Measurements from ENCODE around the gene CERS5. TPM values are rescaled to one million over a fixed set of nuclear protein-coding genes. Genes with fewer than 3 reads are reported as not detected.

CERS5 gene
- total and polyA plus RNA-seq, 5 experiments from 2014 or later, result 31.0 to 55.7 (median 45.0) TPM

- POLR2A ChIA-PET, result interaction anchor here (1.0 kb wide), 1 partner anchor 12 kb away, joined by 7 read pairs; no protein-coding TSS in a partner anchor
- Mint-ChIP-seq H3K27me3 (no peaks in the 10 kb centered on the region), H3K9me3 (no peaks in the 10 kb centered on the region), H3K4me1 (no peaks in the 10 kb centered on the region), H3K27ac (no peak overlapping the region), H3K36me3 (peaks cover 13 to 83% (median 25%) of the 10 kb centered on the region in 3 donors), H3K4me3 (no peak overlapping the region)
- DNase-seq (no peak), ATAC-seq (no peak)
Measured at GRCh38 chr12:50198829-50199228, 31.7 kb upstream of the CERS5 start.

GRCh38 chr12:50197297-50197727 lies 30.1 kb upstream of the CERS5 start:
- H3K27me3 Mint-ChIP-seq, result no peaks in the 10 kb centered on the region
- no peaks in the 10 kb centered on the region for H3K4me1 Mint-ChIP-seq
- no peak overlapping the region for H3K27ac Mint-ChIP-seq
- POLR2A ChIA-PET, result no interaction called here
- peaks cover 5 to 78% (median 19%) of the 10 kb centered on the region in 3 donors for H3K36me3 Mint-ChIP-seq
- no peak for ATAC-seq
- no peaks in the 10 kb centered on the region for H3K9me3 Mint-ChIP-seq
- DNase-seq, result no peak
- H3K4me3 Mint-ChIP-seq, result no peak overlapping the region

- Mint-ChIP-seq H3K9me3 (no peaks in the 10 kb centered on the region), H3K36me3 (peaks cover 5 to 79% (median 19%) of the 10 kb centered on the region in 3 donors), H3K27ac (no peak overlapping the region), H3K27me3 (no peaks in the 10 kb centered on the region), H3K4me3 (no peak overlapping the region), H3K4me1 (no peaks in the 10 kb centered on the region)
- ATAC-seq, result no peak
- POLR2A ChIA-PET, result no interaction called here
- DNase-seq, result no peak
Measured at GRCh38 chr12:50196537-50196936, 29.4 kb upstream of the CERS5 start.

- Mint-ChIP-seq H3K27ac (peak overlapping the region in 2 of 10 donors; percentile 15 to 21), H3K4me3 (no peak overlapping the region)
- POLR2A ChIA-PET, result interaction anchor here (0.7 kb wide), 1 partner anchor 12 kb away, joined by 3 read pairs; no protein-coding TSS in a partner anchor
Measured at GRCh38 chr12:50195832-50196231, 28.7 kb upstream of the CERS5 start.

GRCh38 chr12:50192908-50193307 lies 25.7 kb upstream of the CERS5 start:
- H3K4me3 Mint-ChIP-seq, result no peak overlapping the region
- no peak for DNase-seq
- peaks cover 0 to 72% (median 6%) of the 10 kb centered on the region in 3 donors for H3K36me3 Mint-ChIP-seq
- H3K27ac Mint-ChIP-seq, result no peak overlapping the region
- H3K9me3 Mint-ChIP-seq, result no peaks in the 10 kb centered on the region
- no peaks in the 10 kb centered on the region for H3K27me3 Mint-ChIP-seq
- ATAC-seq, result no peak
- POLR2A ChIA-PET, result no interaction called here
- H3K4me1 Mint-ChIP-seq, result peaks cover 3 to 9% (median 8%) of the 10 kb centered on the region in 4 donors

More at GRCh38 chr12:50195832-50196231, 28.7 kb upstream of the CERS5 start:
- no peak for ATAC-seq
- H3K9me3 Mint-ChIP-seq, result no peaks in the 10 kb centered on the region
- peaks cover 5 to 79% (median 16%) of the 10 kb centered on the region in 3 donors for H3K36me3 Mint-ChIP-seq
- no peaks in the 10 kb centered on the region for H3K4me1 Mint-ChIP-seq
- no peaks in the 10 kb centered on the region for H3K27me3 Mint-ChIP-seq
- DNase-seq, result no peak

GRCh38 chr12:50192236-50192635 lies 25.1 kb upstream of the CERS5 start:
- Mint-ChIP-seq H3K9me3 (no peaks in the 10 kb centered on the region), H3K27me3 (no peaks in the 10 kb centered on the region), H3K4me1 (peaks cover 3 to 9% (median 8%) of the 10 kb centered on the region in 4 donors), H3K27ac (peak overlapping the region in 1 of 10 donors; percentile 53), H3K4me3 (no peak overlapping the region), H3K36me3 (peaks cover 0 to 71% (median 5%) of the 10 kb centered on the region in 3 donors)
- DNase-seq (no peak), ATAC-seq (no peak)
- POLR2A ChIA-PET, result no interaction called here

- H3K4me1 Mint-ChIP-seq, result peaks cover 3 to 13% (median 8%) of the 10 kb centered on the region in 4 donors
- no peaks in the 10 kb centered on the region for H3K9me3 Mint-ChIP-seq
- H3K27me3 Mint-ChIP-seq, result no peaks in the 10 kb centered on the region
- POLR2A ChIA-PET, result interaction anchor here (0.5 kb wide), 1 partner anchor 66 kb away, joined by 3 read pairs; no protein-coding TSS in a partner anchor
- no peak overlapping the region for H3K4me3 Mint-ChIP-seq
- H3K36me3 Mint-ChIP-seq, result peaks cover 0 to 57% (median 5%) of the 10 kb centered on the region in 3 donors
- H3K27ac Mint-ChIP-seq, result no peak overlapping the region
- DNase-seq (no peak), ATAC-seq (no peak)
Measured at GRCh38 chr12:50190859-50191258, 23.7 kb upstream of the CERS5 start.

GRCh38 chr12:50188875-50189575 lies 21.9 kb upstream of the CERS5 start:
- DNase-seq, result no peak
- H3K36me3 Mint-ChIP-seq, result peaks cover 0 to 49% (median 2%) of the 10 kb centered on the region in 3 donors
- no peaks in the 10 kb centered on the region for H3K9me3 Mint-ChIP-seq
- peak overlapping the region in 3 of 10 donors; percentile 1 to 60 (median 29) for H3K4me3 Mint-ChIP-seq
- no peak for ATAC-seq
- peak overlapping the region in 9 of 10 donors; percentile 16 to 85 (median 63) for H3K27ac Mint-ChIP-seq
- no peaks in the 10 kb centered on the region for H3K27me3 Mint-ChIP-seq
- peaks cover 3 to 13% (median 8%) of the 10 kb centered on the region in 4 donors for H3K4me1 Mint-ChIP-seq
- POLR2A ChIA-PET, result no interaction called here

- Mint-ChIP-seq H3K4me3 (no peak overlapping the region), H3K4me1 (peaks cover 3 to 13% (median 8%) of the 10 kb centered on the region in 4 donors), H3K36me3 (peaks cover 0 to 48% (median 2%) of the 10 kb centered on the region in 3 donors), H3K27ac (peak overlapping the region in 5 of 10 donors; percentile 24 to 85 (median 56)), H3K9me3 (no peaks in the 10 kb centered on the region), H3K27me3 (no peaks in the 10 kb centered on the region)
- DNase-seq (no peak), ATAC-seq (no peak)
- POLR2A ChIA-PET, result interaction anchor here (1.1 kb wide), 1 partner anchor 19 kb away, joined by 3 read pairs; no protein-coding TSS in a partner anchor
Measured at GRCh38 chr12:50188241-50188781, 21.1 kb upstream of the CERS5 start.

- H3K4me1 Mint-ChIP-seq, result peaks cover 3 to 13% (median 8%) of the 10 kb centered on the region in 4 donors
- POLR2A ChIA-PET, result interaction anchor here (0.5 to 1.1 kb wide), 2 partner anchors 18 to 24 kb away, joined by 3 read pairs; no protein-coding TSS in a partner anchor
Measured at GRCh38 chr12:50187084-50187900, 20.1 kb upstream of the CERS5 start.

GRCh38 chr12:50186681-50187080 lies 19.5 kb upstream of the CERS5 start:
- H3K9me3 Mint-ChIP-seq, result no peaks in the 10 kb centered on the region
- peaks cover 3 to 13% (median 8%) of the 10 kb centered on the region in 4 donors for H3K4me1 Mint-ChIP-seq
- no peak for DNase-seq
- no peaks in the 10 kb centered on the region for H3K27me3 Mint-ChIP-seq
- ATAC-seq, result no peak
- peak overlapping the region in 5 of 10 donors; percentile 27 to 68 (median 40) for H3K27ac Mint-ChIP-seq
- H3K36me3 Mint-ChIP-seq, result peaks cover 0 to 38% (median 4%) of the 10 kb centered on the region in 3 donors
- POLR2A ChIA-PET, result no interaction called here
- H3K4me3 Mint-ChIP-seq, result no peak overlapping the region

More at GRCh38 chr12:50187084-50187900, 20.1 kb upstream of the CERS5 start:
- no peaks in the 10 kb centered on the region for H3K9me3 Mint-ChIP-seq
- no peak for DNase-seq
- no peak for ATAC-seq
- peak overlapping the region; percentile 17 to 68 (median 27) for H3K27ac Mint-ChIP-seq
- no peaks in the 10 kb centered on the region for H3K27me3 Mint-ChIP-seq
- H3K4me3 Mint-ChIP-seq, result no peak overlapping the region
- H3K36me3 Mint-ChIP-seq, result peaks cover 0 to 38% (median 2%) of the 10 kb centered on the region in 3 donors

GRCh38 chr12:50185970-50186663 lies 18.9 kb upstream of the CERS5 start:
- Mint-ChIP-seq H3K27me3 (no peaks in the 10 kb centered on the region), H3K9me3 (no peaks in the 10 kb centered on the region), H3K4me3 (no peak overlapping the region), H3K36me3 (peaks cover 0 to 38% (median 10%) of the 10 kb centered on the region in 3 donors), H3K4me1 (peaks cover 3 to 13% (median 8%) of the 10 kb centered on the region in 4 donors), H3K27ac (peak overlapping the region in 9 of 10 donors; percentile 15 to 67 (median 47))
- ATAC-seq, result no peak
- DNase-seq, result no peak
- POLR2A ChIA-PET, result no interaction called here
